ENCODE measurements around the gene TOM1.

TOM1 gene
- 20.5 to 91.4 (median 48.0) reads per million in 9 experiments for total RNA-seq

GRCh38 chr22:35299673-35300499 is at the start of gene TOM1:
Gene TOM1, plus strand, starts transcription at chr22:35299894. Its CDS starts 35 bp downstream, at chr22:35299929.
- H3K4me1 Mint-ChIP-seq (ENCODE audit: low read depth in 2 of 2): peaks cover 20 to 21% of the 10 kb centered on the region in 2 donors
- peak within 1 kb of the TSS; percentile 93 to 97 for H3K4me3 Mint-ChIP-seq
- ATAC-seq (replicated peaks) (peak; percentile 84), DNase-seq (peak; percentile 97 to 98 (median 98))
- no peaks in the 10 kb centered on the region for H3K27me3 Mint-ChIP-seq
- no peaks in the 10 kb centered on the region for H3K9me3 Mint-ChIP-seq
- H3K27ac Mint-ChIP-seq: peak within 1 kb of the TSS; percentile 98 to 99
- H3K36me3 Mint-ChIP-seq (ENCODE audit: insufficient read depth): peaks cover 22% of the 10 kb centered on the region

DNA sequence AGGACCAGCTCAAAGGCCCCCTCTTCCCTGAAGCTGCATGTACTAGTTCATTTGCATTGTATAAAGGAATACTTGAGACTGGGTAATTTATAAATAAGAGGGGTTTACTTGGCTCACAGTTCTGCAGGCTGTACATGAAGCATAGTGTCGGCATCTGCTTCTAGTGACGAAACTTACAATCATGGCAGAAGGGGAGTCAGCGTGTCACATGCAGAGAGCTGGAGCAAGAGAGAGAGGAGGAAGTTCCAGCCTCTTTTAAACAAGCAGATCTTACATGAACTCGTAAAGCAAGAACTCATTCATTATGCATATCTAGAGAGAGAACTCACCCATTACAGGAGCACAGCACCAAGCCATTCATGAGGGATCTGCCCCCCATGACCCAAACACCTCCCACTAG is 49.5 kb upstream of the TOM1 start:
- no peak overlapping the region for H3K27ac Mint-ChIP-seq
- H3K27me3 Mint-ChIP-seq: peaks cover 31 to 44% of the 10 kb centered on the region in 2 donors
- no peak overlapping the region for H3K4me3 Mint-ChIP-seq
- no peaks in the 10 kb centered on the region for H3K9me3 Mint-ChIP-seq
- DNase-seq: no peak
- no peaks in the 10 kb centered on the region for H3K4me1 Mint-ChIP-seq (ENCODE audit: low read depth in 2 of 2)
- no peak for ATAC-seq (replicated peaks)
- no peaks in the 10 kb centered on the region for H3K36me3 Mint-ChIP-seq (ENCODE audit: insufficient read depth)

DNA sequence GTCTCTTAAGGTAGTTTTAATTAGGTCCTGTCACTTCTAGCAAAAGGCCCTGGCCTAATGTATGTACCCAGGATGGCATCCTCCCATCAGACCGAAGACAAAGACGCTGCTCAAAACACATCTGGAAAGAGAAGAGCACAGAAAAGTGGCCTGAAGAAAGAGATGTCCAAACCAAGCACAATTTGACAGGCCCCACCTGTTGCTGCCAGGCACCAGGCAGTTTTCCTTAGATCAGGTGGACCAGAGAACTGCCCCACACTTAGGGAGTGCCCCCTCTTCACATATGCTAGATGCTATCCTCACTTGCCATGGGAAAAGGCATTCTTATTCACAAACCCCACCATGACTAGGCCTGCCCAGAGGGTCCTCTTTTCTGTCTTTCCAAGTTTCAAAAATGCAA is 45.7 kb upstream of the TOM1 start:
- Mint-ChIP-seq H3K27ac (no peak overlapping the region), H3K36me3 (ENCODE audit: insufficient read depth) (peaks cover 13% of the 10 kb centered on the region), H3K9me3 (no peaks in the 10 kb centered on the region), H3K27me3 (peaks cover 0 to 9% of the 10 kb centered on the region in 2 donors), H3K4me3 (no peak overlapping the region), H3K4me1 (ENCODE audit: low read depth in 2 of 2) (peaks cover 15 to 16% of the 10 kb centered on the region in 2 donors)
- DNase-seq (no peak), ATAC-seq (replicated peaks) (no peak)

- H3K27ac Mint-ChIP-seq: peak overlapping the region; percentile 93 to 94
- H3K4me3 Mint-ChIP-seq: peak overlapping the region; percentile 84 to 85
- H3K4me1 Mint-ChIP-seq (ENCODE audit: low read depth in 2 of 2): peaks cover 16 to 18% of the 10 kb centered on the region in 2 donors
- peak; percentile 8 for ATAC-seq (replicated peaks)
- H3K27me3 Mint-ChIP-seq: peaks cover 0 to 3% of the 10 kb centered on the region in 2 donors
- DNase-seq: no peak
- H3K36me3 Mint-ChIP-seq (ENCODE audit: insufficient read depth): peaks cover 16% of the 10 kb centered on the region
- no peaks in the 10 kb centered on the region for H3K9me3 Mint-ChIP-seq
These were observed 42.7 kb upstream of the TOM1 start for GRCh38 chr22:35257002-35257320.

DNA sequence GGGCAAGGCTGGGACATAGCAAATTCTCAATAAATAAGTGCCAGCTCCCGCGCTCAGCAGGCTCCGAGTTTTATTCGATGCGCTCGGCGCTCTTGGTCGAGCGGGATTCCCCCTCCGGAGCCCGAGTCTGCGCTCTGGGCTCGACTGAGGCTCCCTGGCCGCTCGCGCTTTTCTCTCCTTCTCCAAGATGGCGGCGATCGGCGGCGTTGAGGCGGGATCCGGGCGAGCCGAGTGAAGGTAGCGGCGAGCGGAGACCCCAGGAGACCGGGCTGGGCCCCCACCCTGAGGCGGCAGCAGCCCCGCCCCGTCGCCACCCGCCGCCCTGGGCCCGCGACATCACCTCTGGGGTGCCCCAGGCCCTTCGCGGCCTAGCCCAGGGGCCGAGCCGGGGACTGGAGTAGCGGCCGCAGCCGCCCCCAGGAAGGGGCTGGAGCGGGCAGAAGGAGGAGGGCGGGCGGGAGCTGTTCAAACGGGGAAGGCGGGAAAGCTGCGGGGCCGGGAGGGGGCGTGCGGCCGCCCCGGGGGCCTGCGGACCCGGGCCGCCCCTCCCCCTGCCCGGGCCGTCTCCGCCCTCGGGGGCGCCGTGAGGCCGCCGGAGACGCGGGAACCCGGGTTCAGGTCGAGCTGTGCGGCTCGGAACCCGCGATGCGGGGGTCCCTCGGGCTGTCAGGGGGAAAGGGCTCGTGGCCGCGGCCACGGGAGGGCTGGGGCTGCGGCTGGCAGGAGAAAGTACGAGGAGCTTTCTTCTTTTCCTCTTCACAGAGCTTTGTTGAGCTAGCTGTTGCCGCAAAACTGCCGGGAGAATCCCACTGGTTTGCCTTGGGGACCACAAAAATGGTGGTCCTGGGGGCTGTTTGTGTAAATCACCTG is 42.1 kb upstream of the TOM1 start, which contains the start of gene HMGXB4:
Gene HMGXB4, plus strand, starts transcription at position 173 of the 870 bp plus-strand sequence. CDS start 4,898 bp downstream, outside the sequence.
- Mint-ChIP-seq H3K36me3 (ENCODE audit: insufficient read depth) (peaks cover 18% of the 10 kb centered on the region), H3K27ac (peak within 1 kb of the TSS; percentile 93 to 94), H3K4me3 (peak within 1 kb of the TSS; percentile 84 to 85), H3K27me3 (no peaks in the 10 kb centered on the region), H3K9me3 (no peaks in the 10 kb centered on the region), H3K4me1 (ENCODE audit: low read depth in 2 of 2) (peaks cover 16 to 18% of the 10 kb centered on the region in 2 donors)
- ATAC-seq (replicated peaks) (peak; percentile 93), DNase-seq (peak; percentile 80 to 83 (median 81))

- H3K4me1 Mint-ChIP-seq (ENCODE audit: low read depth in 2 of 2): peaks cover 16 to 18% of the 10 kb centered on the region in 2 donors
- H3K36me3 Mint-ChIP-seq (ENCODE audit: insufficient read depth): peaks cover 27% of the 10 kb centered on the region
- ATAC-seq (replicated peaks) (no peak), DNase-seq (no peak)
- peak overlapping the region; percentile 77 to 84 for H3K4me3 Mint-ChIP-seq
- no peaks in the 10 kb centered on the region for H3K27me3 Mint-ChIP-seq
- H3K9me3 Mint-ChIP-seq: no peaks in the 10 kb centered on the region
- H3K27ac Mint-ChIP-seq: peak overlapping the region; percentile 68 to 76
These were observed 41.3 kb upstream of the TOM1 start for GRCh38 chr22:35258191-35258988.

DNA sequence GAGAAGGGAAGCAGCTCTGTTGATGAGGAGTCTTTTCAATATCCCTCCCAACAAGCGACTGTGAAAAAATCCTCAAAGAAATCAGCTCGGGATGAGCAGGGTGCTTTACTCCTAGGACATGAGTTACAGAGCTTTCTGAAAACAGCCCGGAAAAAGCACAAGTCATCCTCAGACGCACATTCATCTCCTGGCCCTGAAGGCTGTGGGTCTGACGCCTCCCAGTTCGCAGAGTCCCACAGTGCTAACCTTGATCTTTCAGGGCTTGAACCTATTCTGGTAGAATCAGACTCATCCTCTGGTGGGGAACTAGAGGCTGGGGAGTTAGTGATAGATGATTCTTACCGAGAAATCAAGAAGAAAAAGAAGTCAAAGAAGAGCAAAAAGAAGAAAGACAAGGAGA is 34.7 kb upstream of the TOM1 start:
- no peak for DNase-seq
- H3K36me3 Mint-ChIP-seq (ENCODE audit: insufficient read depth): peaks cover 49% of the 10 kb centered on the region
- H3K9me3 Mint-ChIP-seq: no peaks in the 10 kb centered on the region
- H3K4me3 Mint-ChIP-seq: no peak overlapping the region
- no peak for ATAC-seq (replicated peaks)
- no peaks in the 10 kb centered on the region for H3K27me3 Mint-ChIP-seq
- H3K27ac Mint-ChIP-seq: peak overlapping the region; percentile 30 to 41
- H3K4me1 Mint-ChIP-seq (ENCODE audit: low read depth in 2 of 2): peaks cover 3 to 6% of the 10 kb centered on the region in 2 donors

DNA sequence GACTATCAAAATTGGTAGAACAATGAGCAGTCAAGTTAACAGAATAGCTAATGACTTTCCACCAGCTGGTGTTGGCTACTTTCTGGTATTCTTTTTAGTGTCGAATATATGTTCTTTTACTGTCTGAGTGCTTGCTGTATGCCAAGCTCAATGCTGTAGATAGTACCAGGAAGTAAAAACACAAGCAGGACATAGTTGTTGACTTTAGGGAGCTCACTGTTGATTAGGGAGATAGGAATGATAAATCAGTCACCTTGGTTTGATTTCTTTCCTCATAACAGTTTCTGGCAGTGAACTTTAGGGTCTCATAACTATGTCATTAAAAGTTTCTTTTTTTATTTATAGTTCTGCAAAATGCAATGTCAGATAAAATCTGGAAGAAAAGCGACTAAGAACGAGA is 33.4 kb upstream of the TOM1 start:
- Mint-ChIP-seq H3K27me3 (no peaks in the 10 kb centered on the region), H3K4me3 (no peak overlapping the region), H3K4me1 (ENCODE audit: low read depth in 2 of 2) (peaks cover 3 to 6% of the 10 kb centered on the region in 2 donors), H3K27ac (peak overlapping the region; percentile 35 to 44), H3K36me3 (ENCODE audit: insufficient read depth) (peaks cover 54% of the 10 kb centered on the region), H3K9me3 (no peaks in the 10 kb centered on the region)
- DNase-seq (no peak), ATAC-seq (replicated peaks) (no peak)

DNA sequence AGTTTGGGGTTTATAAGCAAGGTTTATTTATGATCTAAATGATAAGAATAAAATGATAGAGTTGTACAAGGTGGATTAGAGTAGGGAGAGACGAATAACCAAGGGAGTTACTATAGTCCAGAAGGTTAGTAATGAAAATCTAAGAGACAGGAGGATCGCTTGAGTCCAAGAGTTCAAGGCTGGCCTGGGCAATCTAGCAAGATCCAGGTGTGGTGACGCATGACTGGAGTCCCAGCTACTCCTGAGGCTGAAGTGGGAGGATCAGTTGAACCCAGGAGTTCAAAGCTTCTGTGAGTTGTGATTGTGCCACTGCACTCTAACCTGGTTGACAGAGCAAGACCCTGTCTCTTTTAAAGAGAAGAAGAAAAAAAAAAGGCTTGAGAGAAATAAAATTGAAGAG is 30.1 kb upstream of the TOM1 start:
- peak overlapping the region in 1 of 2 donors; percentile 25 for H3K27ac Mint-ChIP-seq
- H3K4me3 Mint-ChIP-seq: no peak overlapping the region
- H3K36me3 Mint-ChIP-seq (ENCODE audit: insufficient read depth): peaks cover 37% of the 10 kb centered on the region
- H3K4me1 Mint-ChIP-seq (ENCODE audit: low read depth in 2 of 2): peaks cover 3 to 15% of the 10 kb centered on the region in 2 donors
- ATAC-seq (replicated peaks): no peak
- no peak for DNase-seq
- no peaks in the 10 kb centered on the region for H3K9me3 Mint-ChIP-seq
- H3K27me3 Mint-ChIP-seq: no peaks in the 10 kb centered on the region

GRCh38 chr22:35274154-35274871 is 25.4 kb upstream of the TOM1 start:
- DNase-seq (no peak), ATAC-seq (replicated peaks) (no peak)
- Mint-ChIP-seq H3K27me3 (no peaks in the 10 kb centered on the region), H3K4me3 (no peak overlapping the region), H3K4me1 (ENCODE audit: low read depth in 2 of 2) (peaks cover 0 to 11% of the 10 kb centered on the region in 2 donors), H3K36me3 (ENCODE audit: insufficient read depth) (peaks cover 14% of the 10 kb centered on the region), H3K27ac (peak overlapping the region in 1 of 2 donors; percentile 59), H3K9me3 (no peaks in the 10 kb centered on the region)

DNA sequence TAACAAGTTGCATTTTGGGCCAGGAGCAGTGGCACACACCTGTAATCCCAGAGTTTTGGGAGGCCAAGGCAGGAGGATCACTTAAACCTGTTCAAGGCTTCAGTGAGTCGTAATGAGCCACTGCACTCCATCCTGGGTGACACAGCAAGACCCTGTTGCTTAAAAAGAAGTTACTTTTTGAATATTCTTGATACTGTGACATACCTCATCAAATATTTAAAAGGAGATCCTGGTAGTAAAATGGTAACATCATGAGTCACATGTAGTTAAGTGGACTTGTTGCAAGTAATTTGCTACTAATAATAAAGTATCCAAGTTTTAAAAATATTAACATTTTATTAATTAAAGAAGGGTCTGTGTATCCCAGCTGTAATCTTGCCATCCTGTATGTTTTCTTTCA is 24.1 kb upstream of the TOM1 start:
- H3K9me3 Mint-ChIP-seq: no peaks in the 10 kb centered on the region
- H3K4me1 Mint-ChIP-seq (ENCODE audit: low read depth in 2 of 2): peaks cover 0 to 14% of the 10 kb centered on the region in 2 donors
- peaks cover 14% of the 10 kb centered on the region for H3K36me3 Mint-ChIP-seq (ENCODE audit: insufficient read depth)
- H3K27ac Mint-ChIP-seq: no peak overlapping the region
- H3K4me3 Mint-ChIP-seq: no peak overlapping the region
- no peaks in the 10 kb centered on the region for H3K27me3 Mint-ChIP-seq
- DNase-seq (no peak), ATAC-seq (replicated peaks) (no peak)

DNA sequence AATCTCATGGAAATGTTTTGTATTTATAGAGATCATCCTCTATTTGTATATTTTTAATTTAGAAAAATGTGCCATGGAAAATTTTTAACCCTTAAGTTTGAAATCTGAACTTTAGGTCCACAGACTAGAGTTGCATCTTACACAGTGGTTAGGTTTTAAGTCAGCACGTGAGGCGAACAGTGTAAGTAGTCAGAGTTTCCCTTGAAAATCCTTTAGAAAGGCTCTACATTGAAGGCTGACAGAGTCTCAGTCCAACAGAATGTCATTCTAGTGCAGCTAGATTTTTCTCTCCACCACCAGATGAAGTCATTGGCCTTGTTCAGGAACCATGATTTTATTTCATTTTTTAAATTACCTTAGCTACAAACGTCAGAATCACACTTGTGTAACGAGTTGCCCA is 23.7 kb upstream of the TOM1 start:
- Mint-ChIP-seq H3K27ac (no peak overlapping the region), H3K9me3 (no peaks in the 10 kb centered on the region), H3K4me3 (no peak overlapping the region), H3K4me1 (ENCODE audit: low read depth in 2 of 2) (peaks cover 0 to 16% of the 10 kb centered on the region in 2 donors), H3K27me3 (no peaks in the 10 kb centered on the region), H3K36me3 (ENCODE audit: insufficient read depth) (peaks cover 10% of the 10 kb centered on the region)
- ATAC-seq (replicated peaks) (no peak), DNase-seq (no peak)
